Ureter (tissue), 1 donor: Measurements from ENCODE around the gene KCNJ5. TPM values are rescaled to one million over a fixed set of nuclear protein-coding genes. Genes with fewer than 3 reads are reported as not detected.
A peak's percentile ranks its signal among the peaks of the same experiment; 100 is the strongest.

Source experiments
- DNase-seq: peaks from one replicate; pipeline ENCODE4 v3.0.0-alpha.2; 2020; ENCODE audit warnings: low spot score
- total RNA-seq: library from RNA; stranded (reverse); gene quantifications from one replicate; pipeline ENCODE4 v1.2.4, GENCODE V29; 2023
- donor health status: DM: yes; HTN: yes; CAD: no.

KCNJ5 gene
- total RNA-seq, result 0.94 TPM

DNA sequence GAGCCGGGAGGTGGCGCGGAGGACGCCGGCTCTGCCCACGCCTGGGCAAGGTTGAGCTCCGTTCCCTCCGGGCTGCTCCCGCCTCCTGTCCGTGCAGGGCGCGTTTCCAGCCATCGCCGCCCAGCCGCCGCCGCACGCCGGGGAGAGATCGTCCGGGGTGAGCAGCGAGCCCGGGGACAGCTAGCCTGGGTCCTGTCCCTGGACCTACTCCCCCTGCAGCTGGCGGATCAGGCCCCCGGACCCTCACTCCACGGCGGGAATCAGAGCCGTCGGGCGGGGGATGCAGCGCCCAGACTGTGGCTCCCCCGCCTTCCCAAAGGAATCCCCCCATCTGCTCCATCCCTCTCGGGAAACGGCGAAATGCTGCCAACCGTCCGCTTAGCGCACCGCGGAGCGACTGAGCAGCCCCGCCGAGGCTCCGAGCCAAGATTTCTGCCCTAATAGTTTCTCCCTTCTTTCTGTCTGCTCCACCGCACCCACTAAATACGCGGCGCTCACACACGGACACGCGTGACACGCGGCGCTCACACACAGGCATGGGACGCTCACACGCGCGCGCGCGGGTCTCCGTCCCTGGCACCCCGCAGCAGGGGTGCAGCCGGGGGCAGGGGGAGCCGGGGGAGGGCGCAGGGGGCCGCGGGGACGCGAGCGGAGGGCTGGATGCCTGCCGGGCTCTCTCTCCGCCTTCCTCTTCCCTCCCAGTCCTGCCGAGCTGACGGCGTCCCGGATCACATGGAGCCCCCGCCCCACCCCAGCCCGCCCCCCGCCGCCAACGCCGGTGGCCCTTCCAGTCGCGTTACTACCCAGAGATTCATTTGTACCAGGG, at the start of gene KCNJ5:
Gene KCNJ5 (plus strand): TSS at position 814 of the 826 bp plus-strand sequence. CDS start 19,918 bp downstream, outside the sequence.
- no peak for DNase-seq

DNA sequence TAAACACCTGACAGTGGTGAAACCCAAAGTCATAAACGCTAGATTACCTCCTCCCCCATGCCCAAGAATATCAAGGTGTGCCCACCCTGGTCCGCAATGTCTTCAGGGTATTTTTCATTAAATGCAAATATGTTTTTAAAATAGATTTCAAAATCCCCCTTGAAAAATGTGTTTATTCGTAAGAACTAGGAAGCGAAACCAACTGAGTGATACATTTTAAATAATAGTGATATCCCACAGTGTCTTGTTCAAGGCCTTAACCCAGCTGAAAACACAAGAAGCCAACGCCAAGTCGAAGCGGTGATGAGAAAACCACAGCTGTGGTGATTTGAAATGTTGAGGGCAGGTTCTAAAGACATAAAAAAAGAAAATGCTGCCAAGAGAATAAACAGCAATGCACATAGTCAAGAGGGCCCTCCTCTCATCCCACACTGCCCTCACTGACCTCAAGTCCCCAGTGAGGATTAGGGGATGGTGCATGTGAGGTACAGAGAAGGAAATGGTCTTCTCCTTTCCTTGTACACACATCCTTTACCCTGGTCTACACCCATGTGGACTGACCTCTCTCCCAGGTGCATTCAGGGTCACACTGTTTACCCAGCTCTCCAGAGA, 49.6 kb upstream of the KCNJ5 start:
- DNase-seq, result no peak

DNA sequence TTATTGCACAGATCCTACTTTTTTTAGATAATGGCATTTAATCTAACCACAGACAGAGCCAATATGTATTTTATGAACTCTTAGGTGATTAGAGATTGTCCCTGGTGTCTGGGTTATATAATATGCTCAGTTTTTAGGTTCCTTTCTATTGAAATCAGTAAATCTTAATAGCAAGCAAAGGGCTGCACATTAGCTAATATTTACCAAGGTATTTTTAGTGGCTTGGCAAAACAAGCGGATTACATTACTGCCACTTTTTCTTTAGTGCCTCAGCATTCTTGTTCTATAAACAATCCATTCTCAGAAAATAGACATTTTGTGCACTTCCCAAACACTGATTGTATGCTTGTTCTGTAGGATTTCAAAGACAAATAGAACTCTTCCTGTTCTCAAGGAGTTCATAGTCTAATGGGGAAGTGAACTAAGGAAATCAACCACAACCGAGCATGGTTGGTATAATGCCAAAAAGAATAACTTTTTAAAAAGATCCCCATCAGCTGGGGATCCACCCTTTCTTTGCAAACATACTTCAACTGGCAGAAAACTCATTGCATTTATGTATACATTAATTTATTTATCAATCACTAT, 47.9 kb upstream of the KCNJ5 start:
- no peak for DNase-seq

DNA sequence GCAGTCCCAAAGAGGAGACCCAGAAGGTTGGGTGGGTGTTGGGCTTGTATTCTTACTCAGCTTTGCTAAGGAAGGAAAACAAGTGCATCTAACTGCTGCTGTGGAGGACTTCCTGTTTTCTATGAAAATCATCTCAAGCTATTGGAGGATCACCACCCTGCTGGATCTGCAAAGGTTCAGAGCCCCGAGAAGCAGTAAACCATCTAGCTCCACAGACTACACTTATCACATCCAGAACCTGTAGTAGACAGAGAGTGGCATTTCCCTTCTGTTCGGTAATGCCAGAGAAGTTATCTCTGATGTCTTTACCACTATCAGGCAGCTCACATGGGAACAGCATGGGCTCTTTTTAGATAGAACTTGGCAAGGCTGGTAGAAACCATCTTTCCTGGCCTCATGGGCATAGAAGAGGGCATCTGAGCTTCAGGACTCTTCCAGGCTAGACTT, 45.8 kb upstream of the KCNJ5 start:
- no peak for DNase-seq

DNA sequence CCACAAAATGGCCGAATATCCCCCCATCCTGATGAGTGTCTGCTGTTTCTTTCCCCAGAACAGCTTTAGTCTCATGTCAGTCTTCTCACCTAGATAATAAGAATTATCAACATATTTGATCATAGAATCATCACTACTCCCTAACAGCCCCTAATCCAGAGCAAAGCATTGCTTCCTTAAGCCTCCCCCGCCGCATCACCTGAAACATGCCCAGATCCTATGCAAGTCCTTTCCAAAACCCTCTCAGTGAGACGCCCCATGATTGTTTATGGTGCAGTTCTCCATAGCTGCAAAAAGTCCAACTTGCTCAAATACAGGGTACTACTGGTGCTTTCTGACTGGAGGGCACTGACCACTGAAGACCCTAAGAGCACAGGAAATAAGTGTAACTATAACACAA, 44.2 kb upstream of the KCNJ5 start:
- DNase-seq, result no peak

DNA sequence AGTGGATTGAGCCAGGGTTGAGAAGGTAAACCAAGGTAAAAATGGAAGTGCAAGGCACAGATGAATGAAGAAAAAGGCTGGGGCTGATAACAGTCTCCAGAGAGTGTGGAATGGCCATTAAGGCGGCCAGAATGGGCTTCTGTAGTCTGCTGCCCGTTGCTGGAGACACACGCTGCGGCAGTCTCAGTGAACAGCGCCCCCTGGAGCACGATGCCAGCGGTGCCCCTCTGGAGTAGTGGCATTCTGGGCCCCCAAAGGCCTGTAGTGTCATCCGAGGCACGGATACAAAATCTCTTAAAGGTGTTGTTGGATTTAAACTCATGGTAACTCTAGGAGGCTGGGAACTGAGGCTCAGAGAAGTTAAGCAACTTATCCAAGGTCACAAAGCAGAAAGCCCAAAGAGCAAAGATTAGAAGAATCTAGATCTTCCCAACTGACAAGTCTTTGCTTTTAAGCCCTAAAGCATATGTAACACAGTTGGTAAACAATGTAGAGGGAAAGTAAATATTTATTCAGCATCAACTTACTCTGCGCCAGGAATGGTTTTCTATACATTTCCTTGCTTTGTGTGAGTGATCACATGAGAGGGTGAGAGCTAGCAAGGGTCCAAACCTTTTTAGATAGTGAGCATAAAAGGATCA, 42.2 kb upstream of the KCNJ5 start:
- no peak for DNase-seq

DNA sequence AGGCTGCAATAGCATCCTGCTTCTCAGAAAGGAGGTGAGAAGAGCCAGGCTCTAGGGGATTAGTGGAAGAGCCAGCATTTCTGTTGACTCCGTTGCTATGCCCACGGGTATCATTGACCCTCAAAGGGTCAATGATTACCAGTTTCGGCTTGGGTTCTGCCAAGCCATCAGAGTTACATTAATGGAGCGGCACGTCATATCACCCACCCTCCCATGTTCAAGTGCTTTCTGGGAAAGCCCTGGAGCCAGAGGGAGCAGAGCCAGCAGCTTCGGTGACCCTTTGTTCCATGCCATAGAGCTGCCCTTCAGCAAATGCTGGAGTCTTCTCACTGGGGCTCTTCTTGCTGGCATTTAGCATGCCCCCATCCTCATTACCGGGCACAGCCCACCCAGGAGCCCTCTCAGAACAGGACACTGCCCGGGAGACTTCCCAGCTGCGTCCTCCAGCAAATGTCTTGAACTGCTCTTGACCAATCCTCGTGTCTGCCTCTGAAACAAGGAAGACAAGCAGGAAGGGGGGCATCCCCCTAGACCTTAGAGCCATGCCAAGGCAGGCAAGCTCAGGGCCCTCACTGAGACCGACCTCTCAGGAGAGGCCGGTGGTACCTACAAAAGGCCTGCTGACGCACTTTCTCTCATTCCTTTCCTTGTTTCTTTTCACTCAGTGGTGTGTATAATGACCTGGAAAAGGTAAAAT, 38.7 kb upstream of the KCNJ5 start:
- no peak for DNase-seq

DNA sequence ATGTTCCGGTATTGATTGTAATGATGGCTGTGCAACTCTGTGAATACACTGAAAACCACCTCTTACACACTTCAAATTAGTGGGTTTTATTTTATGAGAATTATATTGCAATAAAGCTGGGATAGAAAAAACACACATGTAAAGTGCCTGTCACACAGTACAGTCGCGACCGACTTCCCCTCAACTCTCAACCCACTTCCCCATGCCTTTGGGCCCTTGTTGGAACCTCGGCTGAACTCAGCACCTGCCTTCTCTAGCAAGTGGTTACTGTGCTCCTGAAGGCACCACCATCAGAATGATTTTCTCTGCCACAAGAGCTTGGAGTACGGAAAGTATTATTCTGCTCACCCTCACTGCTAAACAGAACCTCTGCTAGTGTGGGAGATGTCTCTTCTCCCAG, 37.6 kb upstream of the KCNJ5 start:
- DNase-seq, result no peak

DNA sequence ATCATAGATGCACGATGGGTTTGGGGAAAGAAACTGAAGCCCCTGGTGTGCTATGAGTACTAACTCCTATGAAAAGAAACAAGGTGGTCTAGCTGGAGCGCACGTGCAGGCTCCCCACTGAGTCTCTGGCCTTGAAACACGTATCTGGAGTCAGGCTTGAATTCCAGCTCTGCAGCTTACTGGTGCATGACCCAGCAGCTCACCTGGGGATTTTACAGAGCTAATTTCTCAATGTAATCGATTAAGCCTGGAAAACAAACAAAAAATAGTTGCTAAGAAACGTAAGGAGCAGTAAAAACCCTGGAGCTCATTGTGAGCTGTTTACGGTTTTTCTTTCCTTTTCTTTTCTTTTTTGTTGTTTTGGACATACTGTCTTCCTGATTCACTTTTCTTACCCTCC, 36.3 kb upstream of the KCNJ5 start:
- DNase-seq, result no peak

DNA sequence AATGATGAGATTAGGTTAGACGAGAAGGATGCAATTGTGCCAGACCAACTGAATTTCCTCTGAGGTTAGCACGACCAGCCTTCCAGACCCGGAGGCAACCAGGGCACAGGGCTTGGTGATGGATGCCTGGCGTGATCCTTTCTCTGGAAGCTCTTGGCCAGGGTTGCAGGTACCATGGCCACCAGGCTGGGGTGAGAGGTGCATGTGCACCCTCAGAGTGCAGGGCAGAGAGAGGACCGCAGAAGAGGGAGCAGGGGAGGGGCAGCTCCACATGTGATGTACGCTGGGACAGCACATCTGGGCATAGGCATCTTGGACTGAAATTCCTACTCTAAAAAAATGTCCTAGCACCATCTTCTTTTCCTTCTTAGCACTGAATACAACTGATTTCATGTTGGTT, 34.9 kb upstream of the KCNJ5 start:
- no peak for DNase-seq

DNA sequence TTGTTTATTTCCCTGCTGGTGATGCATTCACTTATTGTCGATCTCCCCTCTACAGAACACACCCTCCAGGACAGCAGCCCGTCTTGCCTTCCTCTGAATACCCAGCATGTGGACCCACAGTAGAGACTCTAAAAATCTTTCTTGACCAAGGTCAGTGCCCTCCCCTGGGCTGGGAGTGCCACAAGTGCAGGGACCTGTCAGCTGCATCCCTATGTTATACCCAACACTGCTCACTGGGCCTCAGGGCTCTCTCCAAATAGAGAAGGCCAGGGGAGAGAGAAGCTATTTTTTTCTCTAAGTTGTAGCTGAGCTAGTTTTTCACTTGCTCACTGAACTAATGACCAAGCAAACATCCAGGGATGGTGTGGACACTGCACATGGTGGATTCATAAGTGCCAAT, 33.8 kb upstream of the KCNJ5 start:
- DNase-seq, result no peak

DNA sequence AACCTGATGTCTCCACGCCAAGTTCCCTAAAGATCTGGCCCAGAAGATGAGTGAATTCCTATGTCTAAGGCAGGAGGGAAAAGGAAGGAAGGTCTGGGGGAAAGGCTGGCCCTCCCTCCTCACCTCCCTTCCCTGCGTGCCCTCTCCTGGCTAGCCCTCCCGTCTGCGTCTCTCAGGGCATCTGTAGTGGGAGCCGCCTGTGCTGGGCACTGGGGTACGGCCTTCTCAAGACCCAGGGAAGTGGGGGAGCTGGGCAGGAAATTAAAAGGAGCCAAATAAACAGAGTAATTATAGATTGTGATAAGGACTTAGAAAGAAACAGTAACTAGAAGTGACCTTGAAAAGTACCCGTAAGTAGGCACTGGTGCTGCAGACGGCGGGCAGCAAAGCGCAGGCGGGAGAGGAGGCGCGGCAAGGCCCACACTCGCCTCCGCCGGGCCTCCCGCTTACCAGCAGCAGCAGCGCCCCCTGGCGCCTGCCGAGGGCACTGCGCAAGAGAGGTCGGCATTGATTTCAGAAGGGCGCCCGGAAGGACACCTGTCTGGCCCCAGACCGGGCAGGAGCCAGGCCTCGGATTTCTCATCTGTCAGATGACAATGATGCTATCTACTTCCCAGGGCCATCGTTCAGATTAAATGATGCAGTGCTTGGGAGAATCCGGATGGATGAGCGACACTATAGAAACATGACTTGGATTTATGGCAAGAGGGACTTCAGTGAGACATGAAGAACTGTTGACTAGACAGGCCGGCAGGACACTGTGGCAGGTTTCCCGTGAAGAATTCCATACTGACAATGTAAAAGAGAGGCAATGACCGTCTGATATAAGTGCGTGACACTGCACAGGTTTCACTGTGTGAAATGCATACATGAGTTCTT, 31.4 kb upstream of the KCNJ5 start:
- peak; percentile 68 for DNase-seq

DNA sequence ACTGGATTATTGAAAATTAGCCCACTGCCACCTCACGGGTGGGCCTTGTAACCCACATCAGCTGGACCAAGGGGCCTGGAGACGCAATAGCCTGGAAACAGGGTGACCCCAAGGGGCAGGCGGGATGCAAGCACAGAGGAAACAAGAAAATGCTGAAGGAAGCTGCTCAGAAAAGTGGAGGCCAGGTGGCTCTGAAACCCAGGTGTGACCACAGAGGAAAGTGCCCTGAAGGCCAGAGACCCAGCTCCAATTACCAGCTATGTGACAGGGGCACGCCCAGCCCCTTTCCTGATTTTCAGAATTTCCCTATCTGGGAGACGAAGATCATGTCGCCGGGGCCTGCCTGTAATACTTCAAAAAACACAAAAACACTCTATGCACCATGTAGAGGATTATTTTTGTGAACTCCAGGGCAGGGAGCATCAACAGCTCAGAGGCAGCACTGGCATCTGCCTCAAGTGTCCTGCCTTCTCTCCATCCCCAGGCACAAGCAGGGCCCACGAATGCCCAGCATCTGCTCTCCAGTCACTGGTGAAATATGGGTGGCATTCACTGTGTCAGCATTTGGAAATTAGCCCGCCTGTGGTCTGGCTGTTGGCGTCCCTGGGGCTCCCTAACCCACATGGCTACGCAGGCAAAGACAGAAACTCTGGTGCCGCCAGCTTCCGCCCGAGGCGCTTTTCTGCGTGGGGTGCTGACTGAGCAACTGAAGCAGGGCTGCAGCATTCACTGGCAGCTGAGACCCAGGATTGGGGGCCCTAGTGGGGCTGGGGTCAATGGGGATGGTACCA, 30.4 kb upstream of the KCNJ5 start:
- DNase-seq, result no peak

DNA sequence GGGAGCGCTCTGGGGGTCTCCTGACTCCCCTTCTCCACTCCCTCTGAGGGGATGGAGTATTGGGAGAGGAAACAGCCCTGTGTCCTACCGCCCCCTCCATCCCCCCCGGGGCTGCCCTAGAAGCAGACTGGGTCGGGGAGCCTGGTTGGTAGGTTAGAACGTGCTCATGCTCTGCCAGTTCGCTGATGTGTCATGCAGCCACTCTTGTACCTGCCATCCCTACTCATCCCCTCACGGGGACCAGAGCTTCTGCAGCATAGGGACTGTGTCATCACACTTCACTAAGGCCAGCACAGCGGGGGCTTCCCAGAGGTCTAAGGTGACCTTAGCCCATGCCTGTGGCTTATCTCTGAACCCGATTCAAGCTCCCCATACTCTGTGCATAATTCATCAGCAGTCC, 28.8 kb upstream of the KCNJ5 start:
- DNase-seq, result no peak

DNA sequence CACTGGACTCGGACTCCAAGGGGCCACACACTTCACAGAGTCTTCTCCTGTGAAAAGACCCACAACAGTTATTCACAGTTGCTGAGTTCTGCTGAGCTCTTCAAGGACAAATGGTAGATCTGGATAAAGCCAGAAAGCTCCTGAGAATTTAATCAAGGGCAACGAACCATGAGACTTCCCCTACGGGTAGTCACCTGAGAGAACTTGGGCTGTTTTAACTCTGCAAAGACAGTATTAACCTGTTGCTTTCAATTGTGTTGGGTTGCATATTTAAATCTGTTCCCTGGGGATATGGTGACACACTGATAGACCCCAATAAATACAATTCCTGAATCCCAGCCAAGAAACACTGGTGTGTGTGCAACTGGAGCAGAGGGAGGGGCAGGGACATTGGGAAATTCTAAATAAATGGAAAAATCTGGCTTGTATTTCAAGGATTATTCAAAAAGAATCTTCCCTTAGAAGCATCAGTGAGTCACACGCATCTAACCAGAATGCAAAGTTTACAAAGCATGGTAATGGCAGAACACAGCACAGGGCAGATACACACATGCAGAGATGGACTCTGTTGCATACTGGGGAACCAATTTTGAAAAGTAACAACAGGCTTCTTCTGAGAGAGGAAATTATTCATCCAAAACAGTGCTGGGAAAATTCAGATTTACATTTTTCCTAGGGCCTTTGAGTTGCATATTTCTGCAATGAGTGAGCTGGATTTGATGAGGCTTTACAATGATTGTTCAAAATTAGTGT, 28.1 kb upstream of the KCNJ5 start:
- no peak for DNase-seq

DNA sequence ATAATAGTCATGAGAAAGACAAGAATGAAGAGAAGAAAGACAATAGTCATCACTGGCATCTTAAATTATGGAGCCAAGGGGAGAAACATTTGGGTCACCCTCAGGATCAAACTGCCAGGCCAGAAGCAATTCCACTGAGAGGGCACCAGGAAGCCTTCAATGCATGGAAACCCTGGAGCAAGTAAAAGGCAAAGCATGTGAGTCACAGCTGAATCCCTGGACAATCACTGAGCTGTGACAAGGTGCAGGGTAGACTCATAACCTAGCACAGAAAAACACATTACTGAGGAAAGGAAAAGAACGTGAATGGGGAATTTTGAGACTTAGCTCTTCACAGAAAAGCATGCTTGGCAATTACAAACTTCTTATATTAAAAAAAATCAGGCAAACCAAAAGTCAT, 25.7 kb upstream of the KCNJ5 start:
- no peak for DNase-seq

DNA sequence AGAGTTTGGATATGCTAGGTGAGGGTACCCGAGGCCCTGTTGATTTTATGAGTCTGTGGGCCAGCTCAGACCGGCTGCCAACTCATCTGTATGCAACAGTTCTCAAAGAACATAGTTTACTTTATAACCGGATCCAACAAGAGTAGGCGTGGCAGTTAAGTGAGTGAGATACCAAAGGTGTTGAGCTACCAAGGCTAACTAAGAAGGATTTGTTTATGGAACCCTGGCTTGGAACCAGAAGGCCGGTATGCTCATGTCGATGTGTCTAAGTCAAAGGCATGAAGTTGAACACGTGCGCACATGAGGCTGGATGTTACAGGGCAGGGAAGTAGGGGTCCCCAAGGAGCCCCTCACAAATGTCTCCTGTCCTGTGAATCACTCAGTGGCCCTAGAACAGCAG, 23.9 kb upstream of the KCNJ5 start, which contains the start of gene KCNJ1:
Gene KCNJ1 (minus strand): TSS at position 20 of the 400 bp plus-strand sequence. CDS start 27,053 bp downstream, outside the sequence.
- no peak for DNase-seq

DNA sequence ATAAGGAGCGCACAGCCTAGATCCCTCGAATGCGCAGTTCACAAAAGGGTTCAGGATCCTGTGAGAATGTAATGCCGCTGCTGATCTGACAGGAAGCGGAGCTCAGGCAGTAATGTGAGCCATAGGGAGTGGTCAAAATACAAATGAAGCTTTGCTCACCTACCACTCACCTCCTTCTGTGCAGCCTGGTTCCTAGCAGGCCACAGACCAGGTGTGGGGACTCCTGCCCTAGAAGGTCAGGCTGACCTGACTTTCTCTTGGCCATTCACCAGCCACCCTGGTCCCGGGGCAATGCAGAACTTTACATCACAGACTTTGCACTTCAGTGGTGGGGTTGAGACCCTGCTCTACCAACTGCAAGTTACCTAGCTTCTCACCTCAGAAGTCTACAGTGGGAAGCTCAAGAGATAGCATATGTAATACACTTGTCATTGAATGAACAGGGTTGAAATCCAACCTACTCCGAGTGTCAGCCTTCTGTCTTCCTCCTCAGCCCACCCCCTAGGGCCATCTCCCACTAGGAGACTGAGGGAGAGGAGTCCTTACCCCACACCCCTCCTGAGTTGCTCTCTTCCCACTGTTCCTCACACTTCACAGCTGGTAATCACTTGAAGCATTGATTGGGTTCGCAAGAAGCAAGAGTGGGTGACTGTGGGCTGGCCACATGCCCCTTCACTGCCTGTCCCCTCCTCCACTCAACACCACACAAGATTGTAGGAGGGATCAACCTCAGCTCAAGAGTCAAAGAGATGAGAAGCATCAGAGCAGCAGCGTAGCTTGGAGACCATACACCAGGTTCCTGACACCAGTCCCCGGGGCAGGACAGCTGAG, 22.1 kb upstream of the KCNJ5 start:
- DNase-seq, result no peak
